PC-3 (cell line): ENCODE results near the gene C1orf198. TPM values are rescaled to one million over a fixed set of nuclear protein-coding genes. Genes with fewer than 3 reads are reported as not detected.

ENCODE experiments used
- ATAC-seq: fragments of 200-7000 bp; cut with Tn5 transposase; 2 replicates; pipeline ENCODE4 v1.9.1; 2020; ENCODE audit warnings: mild to moderate bottlenecking, moderate library complexity
- BruUV-seq: library from RNA; stranded (reverse); fragments of 400-500 nt; replicated peaks from 2 replicates; lab custom pipeline; 2021; lab: Mats Ljungman, UMichigan
- CTCF ChIA-PET: fragments of 300-600 bp; sonication (Branson Sonifier 250); formaldehyde crosslinking; loops from one replicate; lab custom pipeline; 2022; ENCODE audit warnings: antibody characterized with exemption; lab: Charles Lee
- POLR2A ChIA-PET: fragments of 300-600 bp; sonication (Branson Sonifier 250); formaldehyde crosslinking; loops from one replicate; lab custom pipeline; 2022; ENCODE audit warnings: antibody characterized with exemption; ENCODE audit not compliant: unreplicated experiment; lab: Charles Lee
- DNase-seq: peaks from one replicate; pipeline ENCODE4 v3.0.0-alpha.2; 2015
- H2AFZ ChIP-seq: fragments of 300-600 bp; sonication (generic); 2 replicates; pipeline ENCODE4 v1.6.0; 2016; ENCODE audit warnings: antibody characterized with exemption, low read length
- H3F3A ChIP-seq: fragments of 300-600 bp; sonication (generic); one replicate; pipeline ENCODE4 v1.6.0; 2017; ENCODE audit warnings: antibody characterized with exemption, low read length, control low read depth, mild to moderate bottlenecking; ENCODE audit not compliant: unreplicated experiment
- H3K27ac ChIP-seq: fragments of 300-600 bp; sonication (generic); 2 replicates; pipeline ENCODE4 v1.5.1; 2016; ENCODE audit warnings: mild to moderate bottlenecking, low read length
- H3K27me3 ChIP-seq: fragments of 300-600 bp; sonication (generic); 2 replicates; pipeline ENCODE4 v1.6.1; 2016; ENCODE audit warnings: low read length, mixed read lengths
- H3K36me3 ChIP-seq: fragments of 300-600 bp; sonication (generic); 2 replicates; pipeline ENCODE4 v1.6.1; 2016; ENCODE audit warnings: low read depth, mixed run types, low read length, mixed read lengths
- H3K4me1 ChIP-seq: fragments of 300-600 bp; sonication (generic); 2 replicates; pipeline ENCODE4 v1.5.1; 2016; ENCODE audit warnings: low read length; ENCODE audit not compliant: insufficient read depth
- H3K4me2 ChIP-seq: fragments of 300-600 bp; sonication (generic); 2 replicates; pipeline ENCODE4 v1.6.0; 2016; ENCODE audit warnings: low read length
- H3K4me3 ChIP-seq: fragments of 300-600 bp; sonication (generic); 2 replicates; pipeline ENCODE4 v1.5.1; 2016; ENCODE audit warnings: mild to moderate bottlenecking, low read length, mixed read lengths
- H3K79me2 ChIP-seq: fragments of 300-600 bp; sonication (generic); 2 replicates; pipeline ENCODE4 v1.6.1; 2017; ENCODE audit warnings: low read length, mixed read lengths
- H3K9ac ChIP-seq: fragments of 300-600 bp; sonication (generic); 2 replicates; pipeline ENCODE4 v1.6.0; 2016; ENCODE audit warnings: mild to moderate bottlenecking, low read length
- H3K9me2 ChIP-seq: fragments of 300-600 bp; sonication (generic); replicated peaks from 2 replicates; pipeline ENCODE4 v1.6.1; 2016; ENCODE audit warnings: mixed run types, low read length, mixed read lengths
- H3K9me3 ChIP-seq: fragments of 300-600 bp; sonication (generic); 2 replicates; pipeline ENCODE4 v1.6.1; 2016; ENCODE audit warnings: low read length, mixed read lengths
- H4K20me1 ChIP-seq: fragments of 300-600 bp; sonication (generic); 2 replicates; pipeline ENCODE4 v1.6.1; 2016; ENCODE audit warnings: low read length, mixed read lengths
- CTCF ChIP-seq: fragments of 300-600 bp; sonication (generic); conservative IDR thresholded peaks from 2 replicates; pipeline ENCODE4 v1.5.1; 2017; ENCODE audit warnings: antibody characterized with exemption, low read depth, mild to moderate bottlenecking, low read length
- EZH2 ChIP-seq: fragments of 300-600 bp; sonication (generic); IDR thresholded peaks from one replicate; pipeline ENCODE4 v1.6.1; 2017; ENCODE audit warnings: antibody characterized with exemption, mild to moderate bottlenecking, low read length; ENCODE audit not compliant: unreplicated experiment
- EZH2phosphoT487 ChIP-seq: fragments of 300-600 bp; sonication (generic); IDR thresholded peaks from 2 replicates; pipeline ENCODE4 v1.6.1; 2018; ENCODE audit warnings: mild to moderate bottlenecking, antibody characterized with exemption, low read length, borderline replicate concordance
- intact Hi-C: fragments of 100-400 bp; cut with micrococcal nuclease; formaldehyde crosslinking; loops from 2 replicates; pipeline ENCODE4 v1.9.0; 2023
- total RNA-seq: library from RNA; depleted of rRNA; stranded (reverse); fragments of >200 nt; gene quantifications from 2 replicates; pipeline ENCODE4 v1.2.3, GENCODE V29; 2014

C1orf198 gene
- total RNA-seq, 1 experiment from 2014 or later = 24.8 TPM

GRCh38 chr1:230868736-230869385, 540 bp upstream of the C1orf198 start:
- peak; percentile 72 for ATAC-seq
- no peaks in the 10 kb centered on the region for H4K20me1 ChIP-seq
- DNase-seq = peak; percentile 65
- peaks cover 29% of the 10 kb centered on the region for H3K4me1 ChIP-seq
- no peaks in the 10 kb centered on the region for H3K9me3 ChIP-seq
- peak overlapping the region; percentile 42 for H3K27ac ChIP-seq
- H3K4me3 ChIP-seq = peak overlapping the region; percentile 65
- H2AFZ ChIP-seq = peak overlapping the region; percentile 95
- H3K36me3 ChIP-seq = no peaks in the 10 kb centered on the region
- ChIA-PET CTCF (no interaction called here), POLR2A (interaction anchor here (0.6 to 0.7 kb wide), 5 partner anchors 17 to 1492 kb away, joined by 3 to 15 read pairs (median 4); no protein-coding TSS in a partner anchor)
- intact Hi-C loops = loop anchor here (2.0 kb wide), 2 partner anchors 44 to 70 kb away; no protein-coding TSS in a partner anchor
- no peak for TF ChIP-seq CTCF
- no peak for TF ChIP-seq EZH2phosphoT487
- TF ChIP-seq EZH2 = no peak
- no peaks in the 10 kb centered on the region for H3K27me3 ChIP-seq
- no peaks in the 10 kb centered on the region for H3K9me2 ChIP-seq
- peaks cover 43% of the 10 kb centered on the region for H3K79me2 ChIP-seq
- no TSS peak for BruUV-seq
- H3K4me2 ChIP-seq = peak overlapping the region; percentile 95
- no peaks in the 10 kb centered on the region for H3F3A ChIP-seq
- H3K9ac ChIP-seq = peak overlapping the region; percentile 83

- Histone ChIP-seq H3K27ac (no peak overlapping the region), H3K4me2 (peak overlapping the region; percentile 94), H3K4me1 (peaks cover 41% of the 10 kb centered on the region), H3K36me3 (no peaks in the 10 kb centered on the region), H3F3A (no peaks in the 10 kb centered on the region), H2AFZ (peak overlapping the region; percentile 93), H3K79me2 (peaks cover 52% of the 10 kb centered on the region), H4K20me1 (no peaks in the 10 kb centered on the region), H3K9me2 (no peaks in the 10 kb centered on the region), H3K9me3 (no peaks in the 10 kb centered on the region), H3K9ac (peak overlapping the region; percentile 83), H3K4me3 (peak overlapping the region; percentile 98), H3K27me3 (no peaks in the 10 kb centered on the region)
- POLR2A ChIA-PET = interaction anchor here (0.6 kb wide), 1 partner anchor 37 kb away, joined by 8 read pairs; no protein-coding TSS in a partner anchor
- intact Hi-C loops = loop anchor here (1.0 to 2.0 kb wide), 3 partner anchors 18 to 111 kb away; partner anchors contain the start of genes ARV1 and TTC13
- CTCF ChIA-PET = interaction anchor here (0.6 kb wide), 1 partner anchor 225 kb away, joined by 3 read pairs; no protein-coding TSS in a partner anchor
- peak; percentile 19 for ATAC-seq
- DNase-seq = peak; percentile 61
- no peak for TF ChIP-seq EZH2phosphoT487
- no peak for TF ChIP-seq CTCF
- no peak for TF ChIP-seq EZH2
- TSS peak; percentile 74 for BruUV-seq
These were observed 1.0 kb downstream of the C1orf198 start for GRCh38 chr1:230867101-230867902.
